HG03442 (cell line): Measurements from ENCODE around the gene PSMD2.
"Not testable (repeated sequence)": the region's sequence is repeated elsewhere in the genome, so short reads cannot be mapped to it uniquely, and the experiment has no call there.

Experiments
- ATAC-seq: cut with Tn5 transposase; IDR thresholded peaks from one replicate; pipeline ENCODE4 v1.9.1; 2021; ENCODE audit warnings: mild to moderate bottlenecking, moderate library complexity; ENCODE audit not compliant: unreplicated experiment

PSMD2 gene

GRCh38 chr3:184337981-184338380 lies 38.9 kb downstream of the PSMD2 start:
- no peak for ATAC-seq

GRCh38 chr3:184338511-184338945 lies 39.5 kb downstream of the PSMD2 start:
- no peak for ATAC-seq

DNA sequence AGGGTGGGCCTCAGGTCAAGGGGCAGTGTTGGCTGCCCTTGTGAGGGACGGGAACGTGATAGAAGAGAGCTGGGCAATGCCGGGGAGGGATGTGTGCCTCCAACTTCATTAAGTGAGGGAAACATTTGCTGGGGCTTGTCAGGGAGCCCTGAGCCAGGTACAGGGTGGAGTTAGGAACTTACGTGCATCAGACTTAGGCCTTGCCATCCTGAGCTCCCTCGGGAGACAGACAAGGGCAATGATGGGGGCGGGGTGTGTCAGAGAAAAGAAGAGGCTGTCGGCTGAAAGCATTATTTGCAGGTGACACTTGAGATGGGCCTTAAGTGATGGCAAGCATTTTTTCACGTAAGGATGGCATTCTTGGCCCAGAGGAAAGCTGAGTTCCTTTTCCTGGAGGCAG lies 40.0 kb downstream of the PSMD2 start:
- no peak for ATAC-seq

- ATAC-seq = not testable (repeated sequence)
Observed at GRCh38 chr3:184339451-184340135, 40.6 kb downstream of the PSMD2 start.

DNA sequence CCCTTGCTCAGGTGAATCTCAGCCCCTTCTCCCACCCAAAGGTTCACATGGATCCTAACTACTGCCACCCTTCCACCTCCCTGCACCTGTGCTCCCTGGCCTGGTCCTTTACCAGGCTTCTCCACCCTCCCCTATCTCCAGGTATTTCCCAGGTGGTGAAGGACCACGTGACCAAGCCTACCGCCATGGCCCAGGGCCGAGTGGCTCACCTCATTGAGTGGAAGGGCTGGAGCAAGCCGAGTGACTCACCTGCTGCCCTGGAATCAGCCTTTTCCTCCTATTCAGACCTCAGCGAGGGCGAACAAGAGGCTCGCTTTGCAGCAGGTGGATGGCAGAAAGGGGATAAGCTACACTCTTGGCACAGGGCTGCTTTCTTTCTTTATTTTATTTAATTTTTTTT lies 42.9 kb downstream of the PSMD2 start:
- no peak for ATAC-seq

GRCh38 chr3:184343200-184343876 lies 44.3 kb downstream of the PSMD2 start:
- no peak for ATAC-seq

- ATAC-seq = no peak
Observed at GRCh38 chr3:184344579-184345316, 45.7 kb downstream of the PSMD2 start.

DNA sequence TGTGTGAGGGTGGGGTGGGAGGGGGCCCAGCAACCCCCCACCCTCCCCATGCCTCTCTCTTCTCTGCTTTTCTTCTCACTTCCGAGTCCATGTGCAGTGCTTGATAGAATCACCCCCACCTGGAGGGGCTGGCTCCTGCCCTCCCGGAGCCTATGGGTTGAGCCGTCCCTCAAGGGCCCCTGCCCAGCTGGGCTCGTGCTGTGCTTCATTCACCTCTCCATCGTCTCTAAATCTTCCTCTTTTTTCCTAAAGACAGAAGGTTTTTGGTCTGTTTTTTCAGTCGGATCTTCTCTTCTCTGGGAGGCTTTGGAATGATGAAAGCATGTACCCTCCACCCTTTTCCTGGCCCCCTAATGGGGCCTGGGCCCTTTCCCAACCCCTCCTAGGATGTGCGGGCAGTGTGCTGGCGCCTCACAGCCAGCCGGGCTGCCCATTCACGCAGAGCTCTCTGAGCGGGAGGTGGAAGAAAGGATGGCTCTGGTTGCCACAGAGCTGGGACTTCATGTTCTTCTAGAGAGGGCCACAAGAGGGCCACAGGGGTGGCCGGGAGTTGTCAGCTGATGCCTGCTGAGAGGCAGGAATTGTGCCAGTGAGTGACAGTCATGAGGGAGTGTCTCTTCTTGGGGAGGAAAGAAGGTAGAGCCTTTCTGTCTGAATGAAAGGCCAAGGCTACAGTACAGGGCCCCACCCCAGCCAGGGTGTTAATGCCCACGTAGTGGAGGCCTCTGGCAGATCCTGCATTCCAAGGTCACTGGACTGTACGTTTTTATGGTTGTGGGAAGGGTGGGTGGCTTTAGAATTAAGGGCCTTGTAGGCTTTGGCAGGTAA lies 46.5 kb downstream of the PSMD2 start:
- ATAC-seq = no peak

DNA sequence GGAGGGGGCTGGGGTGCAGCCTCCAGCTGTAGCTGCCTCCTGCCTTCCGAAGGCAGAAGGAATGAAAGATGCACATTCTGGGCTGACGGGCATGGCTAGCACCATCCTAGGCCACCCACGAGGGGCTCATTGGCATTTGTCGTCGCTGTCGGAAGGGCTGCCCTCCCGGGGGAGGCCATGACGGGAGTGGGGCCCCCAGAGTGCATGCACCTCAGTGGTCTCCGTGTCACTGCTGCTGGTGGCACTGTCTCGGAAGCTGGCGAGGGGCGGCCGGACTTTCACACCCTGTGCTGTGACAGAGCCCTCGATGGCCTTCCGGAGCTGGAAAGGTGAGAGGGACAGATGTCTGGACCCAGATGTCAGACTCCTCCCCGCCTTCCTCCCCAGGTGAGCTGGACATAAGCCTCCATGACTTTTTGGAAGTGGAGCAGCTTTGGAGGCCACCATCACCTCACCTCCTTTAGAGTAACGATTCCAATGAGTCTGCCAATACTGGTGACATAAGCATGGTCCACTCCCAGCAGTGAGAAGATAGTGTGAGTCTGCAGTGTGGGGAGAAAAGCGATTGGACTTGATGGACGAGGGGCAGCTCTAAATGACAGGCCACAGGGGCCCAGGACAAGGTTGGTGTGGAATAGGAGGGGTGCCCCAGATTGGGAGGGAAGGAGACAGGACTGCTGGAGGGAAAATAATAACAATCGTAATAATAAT lies 47.6 kb downstream of the PSMD2 start:
- no peak for ATAC-seq

DNA sequence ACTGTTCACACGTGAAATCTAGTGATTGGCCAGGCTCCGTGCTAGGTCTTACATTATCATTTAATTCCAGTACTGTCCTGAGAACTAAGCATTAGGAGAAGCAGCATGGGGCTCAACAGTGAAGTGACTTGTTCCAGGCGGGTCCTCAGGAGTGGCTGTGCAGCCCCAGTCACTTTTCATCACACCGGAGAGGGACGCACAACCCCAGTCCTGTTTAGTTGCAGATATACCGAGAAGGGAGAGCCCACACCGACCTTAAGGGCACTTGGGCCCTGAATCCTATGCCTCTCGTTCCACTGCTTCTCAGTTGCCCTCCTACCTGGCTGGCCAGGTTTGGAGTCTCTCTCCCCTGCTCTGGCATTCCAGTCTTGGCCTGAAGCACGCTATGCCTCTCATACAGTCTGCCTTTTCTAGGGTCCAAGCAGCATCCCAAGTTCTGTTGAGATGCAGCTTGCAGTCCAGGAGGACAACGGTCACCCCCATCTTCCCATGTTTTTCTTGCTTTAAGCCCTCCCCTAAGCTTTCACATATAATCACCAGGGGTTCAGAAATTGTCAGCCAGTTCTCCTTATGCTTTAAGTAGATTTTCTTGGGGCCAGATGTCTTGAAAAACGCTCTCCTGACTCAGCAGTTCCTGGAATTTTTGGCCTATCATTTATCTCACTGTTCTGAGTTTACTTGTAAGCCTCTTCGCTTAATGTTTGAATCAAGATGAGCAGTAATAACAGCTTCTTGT lies 48.4 kb downstream of the PSMD2 start:
- ATAC-seq = no peak

DNA sequence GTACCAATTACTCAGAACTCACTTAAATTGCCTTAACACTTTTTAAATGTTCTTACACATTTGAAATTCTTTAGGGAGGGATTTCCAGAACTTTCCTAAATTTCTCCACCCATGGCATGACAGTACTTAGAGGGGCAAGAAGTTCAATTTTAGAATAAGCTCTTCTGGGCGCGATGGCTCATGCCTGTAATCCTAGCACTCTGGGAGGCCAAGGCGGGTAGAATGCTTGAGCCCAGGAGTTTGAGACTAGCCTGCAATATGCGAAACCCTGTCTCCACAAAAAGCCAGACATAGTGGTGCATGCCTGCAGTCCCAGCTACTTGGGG lies 49.0 kb downstream of the PSMD2 start:
- ATAC-seq = no peak

- ATAC-seq = no peak
Observed at GRCh38 chr3:184349563-184350470, 50.8 kb downstream of the PSMD2 start.

DNA sequence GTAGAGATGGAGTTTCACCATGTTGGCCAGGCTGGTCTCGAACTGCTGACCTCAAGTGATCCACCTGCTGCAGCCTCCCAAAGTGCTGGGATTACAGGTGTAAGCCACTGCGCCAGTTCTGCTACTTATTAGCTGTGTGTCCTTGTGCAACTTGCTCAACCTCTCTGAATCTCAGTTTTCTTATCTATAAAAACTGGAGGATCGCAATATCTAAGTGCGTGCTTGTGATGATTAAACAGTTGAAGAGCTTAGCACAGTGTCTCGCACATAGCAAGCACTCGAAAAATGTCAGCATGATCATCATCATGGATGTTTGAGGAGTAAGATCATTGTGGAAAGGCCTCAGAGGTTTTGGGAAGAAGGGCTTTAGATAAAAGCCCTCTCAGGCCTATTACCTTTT lies 51.6 kb downstream of the PSMD2 start:
- no peak for ATAC-seq

DNA sequence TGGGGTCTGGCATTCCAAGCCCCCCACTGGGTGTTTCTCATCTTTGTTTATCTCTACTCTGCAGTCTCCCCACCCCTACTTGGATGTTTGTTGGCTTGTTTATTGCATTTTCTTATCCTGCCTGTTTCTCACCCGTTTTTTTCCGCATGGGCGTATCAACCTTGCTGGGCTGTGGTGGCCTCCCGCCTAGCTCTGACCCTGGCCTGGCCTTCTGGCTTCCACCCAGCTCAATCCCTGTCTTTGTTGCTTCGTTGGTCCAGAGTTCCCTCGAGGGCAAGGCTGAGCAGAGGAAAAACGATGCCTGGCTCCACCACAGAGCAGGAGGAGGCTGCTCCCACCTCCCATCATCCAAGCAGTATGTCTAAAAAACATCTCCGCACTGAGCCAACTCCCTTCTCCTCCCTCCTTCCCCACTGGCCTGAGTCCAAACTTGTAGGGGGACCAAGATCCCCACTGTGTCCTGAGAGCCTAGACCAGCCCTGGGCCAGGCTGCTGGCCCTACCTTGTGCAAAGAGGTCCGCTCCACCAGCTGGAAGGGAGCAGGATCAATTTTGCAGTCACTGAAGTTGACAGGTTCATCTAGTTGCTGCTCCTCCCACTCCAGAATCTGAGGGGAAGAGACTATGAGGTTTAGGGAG lies 52.6 kb downstream of the PSMD2 start:
- ATAC-seq = no peak

DNA sequence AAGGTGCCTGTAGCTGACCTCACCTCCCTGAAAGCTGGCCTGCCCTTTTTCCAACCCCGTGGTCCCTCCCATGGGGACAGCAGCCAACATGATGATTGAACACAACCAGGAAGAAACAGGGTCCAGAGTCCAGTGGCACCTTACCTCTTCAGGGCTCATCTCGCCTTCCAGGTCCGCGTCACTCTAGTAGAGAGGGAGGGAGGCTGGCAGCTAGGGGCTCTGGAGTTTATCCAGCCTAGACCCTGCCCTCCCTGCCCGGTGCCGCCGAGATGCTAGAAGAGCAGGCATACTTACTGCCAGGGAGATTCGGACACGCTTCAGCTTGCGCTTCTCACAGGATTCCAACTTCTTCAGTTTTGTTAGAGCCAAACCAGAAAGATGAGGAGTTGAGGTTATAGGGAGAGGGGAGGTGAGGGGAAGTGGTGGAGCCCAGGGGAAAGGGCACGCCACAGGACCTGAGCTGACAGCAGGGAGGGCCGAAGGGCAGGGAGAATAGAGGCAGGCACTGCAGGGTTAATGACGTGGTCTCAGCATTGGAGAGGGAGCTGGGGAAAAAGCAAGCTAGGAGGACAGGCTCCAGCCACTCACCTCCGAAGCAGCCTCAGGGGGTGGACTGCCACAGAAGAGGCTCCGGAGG lies 53.2 kb downstream of the PSMD2 start:
- ATAC-seq = no peak

DNA sequence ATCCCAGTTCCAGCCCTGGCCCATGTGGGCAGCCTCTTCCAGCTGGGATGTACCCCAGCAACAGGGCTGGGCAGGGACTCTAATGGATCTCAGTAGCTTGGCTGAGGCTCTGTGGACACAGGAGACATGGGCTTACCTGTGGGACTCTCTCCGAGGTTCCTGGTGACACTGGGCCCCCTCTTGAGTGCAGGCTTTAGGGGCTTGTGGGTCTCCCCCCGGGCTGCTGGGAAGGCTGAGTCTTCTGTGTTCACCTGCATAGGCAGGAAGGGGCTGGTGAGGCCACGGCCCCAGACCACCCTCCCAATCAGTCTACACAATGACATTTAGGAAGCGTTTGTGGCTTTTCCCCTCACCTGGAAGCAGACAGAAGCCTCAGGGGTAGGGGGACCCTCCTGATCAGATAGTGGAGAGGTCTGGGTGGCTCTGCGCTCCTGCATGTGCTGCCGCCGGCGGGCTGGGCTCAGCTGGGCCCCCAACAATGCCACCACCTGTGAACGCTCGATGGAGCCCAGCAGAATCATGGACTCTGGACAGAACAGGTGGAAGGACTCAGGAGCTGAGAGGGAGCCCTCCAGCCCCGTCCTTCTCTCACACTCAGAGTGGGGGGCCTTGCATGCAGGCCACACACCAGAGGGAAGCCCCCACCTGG lies 54.0 kb downstream of the PSMD2 start:
- ATAC-seq = no peak

DNA sequence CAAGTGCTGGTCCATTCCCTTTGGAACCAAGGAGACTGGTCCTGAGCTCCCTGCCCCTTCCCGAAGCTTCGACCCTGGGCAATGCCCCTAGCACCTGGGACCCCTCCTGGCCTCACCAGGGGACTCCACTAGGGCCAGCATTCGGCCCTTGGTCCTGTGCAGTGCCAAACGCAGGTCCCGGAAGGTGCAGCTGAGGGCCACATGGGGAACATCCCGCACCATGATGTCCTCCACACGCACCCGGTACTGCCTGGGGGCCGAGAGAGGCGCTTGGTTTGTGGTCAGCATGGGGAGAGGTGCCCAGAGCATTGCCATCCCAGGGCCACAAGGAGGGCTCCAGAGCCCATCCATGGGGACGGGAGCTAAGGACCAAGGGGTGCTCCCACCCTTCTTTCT lies 54.5 kb downstream of the PSMD2 start:
- ATAC-seq = no peak
